HCT116 (cell line): Measurements from ENCODE around the gene SYT10.

Experiments
- CTCF ChIP-seq, 3 experiments: fragments of 200-600 bp in 1 of 3; sonication (generic) in 1 of 3; IDR thresholded peaks in 2 of 3; conservative IDR thresholded peaks in 1 of 3; 2 replicates each; pipeline ENCODE4 v1.5.1; 2012 to 2017; ENCODE audit warnings: low read depth in 2 of 3, low read length in 2 of 3, antibody characterized with exemption in 1 of 3, borderline replicate concordance in 1 of 3, control low read depth in 1 of 3, mild to moderate bottlenecking in 1 of 3, mixed read lengths in 1 of 3, mixed run types in 1 of 3, moderate library complexity in 1 of 3; ENCODE audit not compliant: insufficient read depth in 1 of 3
- EZH2 ChIP-seq: fragments of 200-600 bp; sonication (generic); IDR thresholded peaks from 2 replicates; pipeline ENCODE4 v1.6.1; 2017; ENCODE audit warnings: antibody characterized with exemption, mixed run types
- SRF ChIP-seq: IDR thresholded peaks from 2 replicates; pipeline ENCODE4 v1.6.1; 2012; ENCODE audit warnings: low read depth
- TCF7L2 ChIP-seq: IDR thresholded peaks from 2 replicates; pipeline ENCODE4 v1.7.0; 2011; ENCODE audit warnings: borderline replicate concordance, inconsistent platforms; ENCODE audit not compliant: insufficient read depth, insufficient read length; ENCODE audit errors: extremely low read depth
- TF ChIP-seq, protein P1 (sequence below): IDR thresholded peaks from 2 replicates; pipeline ENCODE4 v1.6.1; 2012

GRCh38 chr12:33427071-33427470, 12.5 kb downstream of the SYT10 start:
- TF ChIP-seq, protein P1, sequence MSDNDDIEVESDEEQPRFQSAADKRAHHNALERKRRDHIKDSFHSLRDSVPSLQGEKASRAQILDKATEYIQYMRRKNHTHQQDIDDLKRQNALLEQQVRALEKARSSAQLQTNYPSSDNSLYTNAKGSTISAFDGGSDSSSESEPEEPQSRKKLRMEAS, result no peak
- no peak for TF ChIP-seq TCF7L2
- TF ChIP-seq CTCF (IDR thresholded peaks at IDR 0.05 in 2 of 3, conservative IDR thresholded peaks at IDR 0.05 in 1 of 3; ENCODE audit: borderline replicate concordance in 1 of 3, insufficient read depth in 1 of 3, low read depth in 2 of 3, low read length in 2 of 3), result no peak
- TF ChIP-seq SRF, result no peak
- no peak for TF ChIP-seq EZH2
